GM21390 (cell line): ENCODE results near the gene MYH16.
"Not testable (repeated sequence)": the region's sequence is repeated elsewhere in the genome, so short reads cannot be mapped to it uniquely, and the experiment has no call there.

Experiments used
- ATAC-seq: cut with Tn5 transposase; IDR thresholded peaks from one replicate; pipeline ENCODE4 v1.9.1; 2021; ENCODE audit not compliant: unreplicated experiment

Gene MYH16

DNA sequence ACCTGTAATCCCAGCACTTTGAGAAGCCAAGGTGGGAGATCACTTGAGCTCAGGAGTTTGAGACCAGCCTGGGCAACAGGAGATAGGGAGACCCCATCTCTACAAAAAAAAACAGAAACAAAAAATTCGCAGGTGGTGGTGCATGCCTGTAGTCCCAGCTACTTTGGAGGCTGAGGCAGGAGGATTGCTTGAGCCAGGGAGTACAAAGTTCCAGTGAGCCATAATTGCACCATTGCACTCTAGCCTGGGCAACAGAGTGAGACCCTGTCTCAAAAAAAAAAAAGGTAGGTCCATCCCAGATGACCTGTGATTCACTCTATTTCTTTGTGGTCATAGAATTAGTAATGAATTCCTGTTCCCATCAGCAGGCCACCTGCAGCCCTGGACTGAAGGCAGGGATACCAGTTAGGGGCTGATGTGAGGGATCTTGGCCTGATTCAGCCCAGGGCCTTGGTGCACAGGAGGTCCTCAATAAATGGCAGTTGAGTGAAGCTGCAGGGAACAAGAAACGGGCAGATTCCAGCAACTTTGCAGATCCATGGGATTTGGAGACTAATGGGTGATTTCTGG, at the start of gene MYH16:
Gene MYH16 (plus strand): TSS at position 364 of the 570 bp plus-strand sequence.
- ATAC-seq: no peak

- ATAC-seq: not testable (repeated sequence)
Measured at GRCh38 chr7:99224263-99224898, 48.3 kb upstream of the MYH16 start.

- no peak for ATAC-seq
Measured at GRCh38 chr7:99224899-99225265, 47.8 kb upstream of the MYH16 start.

- ATAC-seq: no peak
Measured at GRCh38 chr7:99229234-99229633, 43.4 kb upstream of the MYH16 start.

DNA sequence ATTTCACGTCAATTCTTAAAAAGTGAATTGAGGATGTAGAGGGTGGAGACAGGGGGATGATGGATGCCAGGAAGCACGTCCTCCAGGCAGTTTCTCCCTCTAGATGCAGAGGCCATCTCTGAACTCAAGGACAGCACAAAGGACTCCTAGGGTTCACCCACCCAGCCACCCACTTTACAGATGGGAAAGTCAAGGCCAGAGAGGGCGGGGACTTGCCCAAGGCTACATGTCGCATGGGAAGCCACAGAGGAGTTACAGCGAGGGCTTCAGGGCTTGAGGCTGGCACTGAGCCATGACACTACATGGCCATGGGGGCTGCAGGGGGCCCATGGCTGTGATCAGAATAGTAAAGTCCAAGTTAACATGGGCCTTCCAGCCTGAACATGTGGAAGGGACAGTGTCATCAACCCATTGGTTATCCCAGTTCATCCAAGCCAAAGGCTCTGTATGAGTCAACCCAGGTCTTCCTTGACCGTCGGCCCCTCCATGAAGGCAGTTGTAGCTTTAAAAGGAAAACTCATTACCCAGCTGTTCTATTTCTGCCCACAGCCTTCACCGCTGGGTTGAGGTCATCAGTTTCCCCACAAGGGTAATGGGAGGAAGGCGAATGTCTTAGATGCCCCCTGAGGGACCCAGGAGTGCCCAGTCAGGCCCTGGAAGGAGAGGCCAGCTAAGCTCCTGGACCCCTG, 40.4 kb upstream of the MYH16 start:
- no peak for ATAC-seq

- ATAC-seq: not testable (repeated sequence)
Measured at GRCh38 chr7:99232955-99233354, 39.7 kb upstream of the MYH16 start.

GRCh38 chr7:99234185-99234584, 38.5 kb upstream of the MYH16 start:
- no peak for ATAC-seq

DNA sequence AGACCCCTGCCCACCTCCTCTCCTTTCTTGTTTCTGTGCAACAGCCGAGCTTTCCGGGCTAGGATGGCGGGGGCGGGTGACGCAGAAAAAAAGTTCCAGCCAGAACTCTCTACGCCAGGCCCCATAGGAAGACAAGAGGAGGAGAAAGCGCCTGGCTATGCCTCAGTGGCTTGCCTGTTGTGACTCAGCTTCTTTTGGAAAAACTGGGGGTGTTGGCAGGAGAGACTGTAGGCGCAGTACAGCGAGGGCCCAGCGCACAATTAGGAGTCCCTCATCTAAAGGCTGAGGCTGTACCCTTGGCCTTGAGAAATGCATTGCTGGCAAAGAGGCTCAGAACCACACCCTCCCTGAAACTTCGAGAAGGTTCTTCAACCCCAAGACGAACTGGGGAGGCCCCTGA, 36.7 kb upstream of the MYH16 start:
- no peak for ATAC-seq

GRCh38 chr7:99237876-99238275, 34.8 kb upstream of the MYH16 start:
- not testable (repeated sequence) for ATAC-seq

GRCh38 chr7:99238558-99239341, 33.9 kb upstream of the MYH16 start:
- ATAC-seq: no peak

GRCh38 chr7:99242682-99243081, 30.0 kb upstream of the MYH16 start:
- ATAC-seq: no peak

DNA sequence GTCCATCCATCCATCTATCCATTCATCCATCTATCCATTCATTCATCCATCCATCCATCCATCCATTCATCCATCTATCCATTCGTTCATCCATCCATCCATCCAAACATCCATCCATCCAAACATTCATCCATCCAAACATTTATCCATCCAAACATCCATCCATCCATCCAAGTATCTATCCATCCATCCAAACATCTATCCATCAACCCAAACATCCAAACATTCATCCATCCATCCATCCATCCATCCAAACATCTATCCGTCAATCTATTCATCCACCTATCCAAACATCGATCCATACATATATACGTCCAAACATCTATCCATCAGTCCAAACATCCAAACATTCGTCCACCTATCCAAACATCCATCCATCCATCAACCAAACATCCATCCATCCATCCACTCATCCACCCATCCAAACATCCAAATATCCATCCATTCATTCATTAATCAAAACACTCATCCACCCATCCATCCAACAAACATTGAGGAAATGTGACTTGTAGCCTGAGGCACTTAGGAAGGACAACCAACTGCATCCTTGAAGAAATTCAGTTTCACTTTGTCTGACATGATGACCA, 28.8 kb upstream of the MYH16 start:
- ATAC-seq: no peak

DNA sequence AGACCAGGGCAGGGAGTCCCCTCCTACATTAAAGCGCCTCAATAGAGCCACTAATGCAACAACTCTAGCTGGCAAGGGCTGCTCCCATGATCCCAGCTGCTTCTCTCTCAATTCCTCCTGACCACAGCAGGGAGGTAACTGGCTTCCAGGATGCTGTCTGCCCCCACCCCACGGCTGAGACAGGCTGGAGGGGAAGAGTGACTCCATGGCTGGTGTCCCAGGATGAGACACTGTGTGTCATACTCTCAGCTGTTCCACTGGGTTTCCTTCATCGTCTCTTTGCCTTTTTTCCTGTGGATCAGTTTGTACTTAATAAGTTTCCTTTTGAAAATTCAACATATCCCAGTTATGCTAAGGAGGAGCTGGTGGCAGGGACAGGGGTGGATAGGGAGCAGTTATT, 27.7 kb upstream of the MYH16 start:
- ATAC-seq: no peak

- ATAC-seq: no peak
Measured at GRCh38 chr7:99248391-99249095, 24.1 kb upstream of the MYH16 start.

DNA sequence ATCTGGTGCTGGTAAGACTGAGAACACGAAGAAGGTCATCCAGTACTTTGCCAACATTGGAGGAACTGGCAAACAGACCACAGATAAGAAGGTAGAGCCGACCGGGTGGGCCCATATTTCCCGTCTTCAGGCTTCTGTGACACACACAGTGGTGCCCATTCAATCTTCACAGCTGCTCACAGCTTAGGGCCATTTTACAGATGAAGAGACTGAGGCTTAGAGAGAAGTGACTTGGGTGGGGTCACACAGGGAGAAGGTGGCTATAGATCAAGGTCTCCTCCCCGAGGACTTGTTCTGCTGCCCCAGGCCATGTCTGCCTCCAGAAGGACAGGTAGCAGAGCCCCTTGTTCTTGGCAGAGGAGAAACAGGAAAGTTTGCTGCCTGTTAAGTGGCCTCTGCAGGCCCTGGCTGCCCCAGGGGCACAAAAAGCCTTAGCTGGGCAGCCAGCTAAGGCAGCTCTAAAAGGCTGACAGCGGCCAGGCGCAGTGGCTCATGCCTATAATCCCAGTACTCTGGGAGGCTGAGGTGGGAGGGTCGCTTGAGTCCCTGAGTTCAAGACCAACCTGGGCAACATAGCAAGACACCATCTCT, 22.6 kb upstream of the MYH16 start:
- ATAC-seq: no peak

DNA sequence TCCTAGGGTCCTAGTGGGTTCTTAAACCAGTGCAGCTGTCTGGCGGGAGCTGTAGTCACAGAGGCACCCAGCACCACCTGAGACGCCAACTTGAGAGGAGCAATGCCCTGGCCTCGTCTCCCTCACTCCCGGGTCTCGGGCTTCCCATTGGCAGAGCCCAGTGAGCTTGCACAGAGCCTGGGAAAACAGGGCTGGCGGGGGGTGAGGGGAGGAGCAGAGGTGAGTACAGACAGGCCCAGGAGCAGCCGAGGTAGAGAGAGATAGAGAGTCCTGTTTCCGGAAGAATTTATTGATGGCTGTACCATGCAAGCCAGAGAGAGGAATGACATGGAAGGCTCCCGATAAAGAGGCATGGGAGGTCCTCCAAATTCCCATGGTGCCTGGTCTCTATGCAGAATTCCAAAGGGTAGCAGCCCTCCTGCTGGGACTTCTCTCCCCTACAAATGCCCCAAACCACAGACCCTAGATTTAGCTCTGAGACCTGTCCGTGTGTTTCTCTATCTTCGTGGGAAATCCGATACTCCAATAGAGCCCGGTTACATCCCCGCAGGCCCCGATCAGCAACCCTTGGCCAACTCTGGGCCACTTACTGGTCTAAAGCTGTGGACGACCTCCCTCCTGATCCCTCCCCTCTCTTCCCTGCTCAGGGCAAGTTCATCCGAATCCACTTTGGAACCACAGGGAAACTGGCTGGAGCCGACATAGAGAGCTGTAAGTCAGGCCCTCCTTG, 20.3 kb upstream of the MYH16 start:
- no peak for ATAC-seq

DNA sequence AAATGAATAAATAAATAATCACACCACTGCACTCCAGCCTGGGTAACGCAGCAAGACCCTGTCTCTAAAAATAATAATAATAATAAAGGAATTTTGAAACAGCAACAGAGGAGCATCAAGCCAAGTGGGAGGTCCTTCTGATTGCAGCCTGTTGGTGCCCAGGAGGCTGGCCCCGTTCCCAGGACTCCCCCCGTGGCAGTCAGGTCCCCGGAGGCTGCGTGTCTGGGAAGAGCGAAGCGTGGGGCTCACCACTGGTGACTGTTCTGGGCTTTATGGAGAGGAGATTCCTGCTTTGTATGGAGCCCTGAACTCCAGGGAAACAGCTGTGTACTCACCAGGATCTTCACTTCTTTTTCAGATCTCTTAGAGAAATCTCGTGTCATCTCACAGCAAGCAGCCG, 19.3 kb upstream of the MYH16 start:
- ATAC-seq: no peak

- ATAC-seq: no peak
Measured at GRCh38 chr7:99254390-99254789, 18.2 kb upstream of the MYH16 start.

DNA sequence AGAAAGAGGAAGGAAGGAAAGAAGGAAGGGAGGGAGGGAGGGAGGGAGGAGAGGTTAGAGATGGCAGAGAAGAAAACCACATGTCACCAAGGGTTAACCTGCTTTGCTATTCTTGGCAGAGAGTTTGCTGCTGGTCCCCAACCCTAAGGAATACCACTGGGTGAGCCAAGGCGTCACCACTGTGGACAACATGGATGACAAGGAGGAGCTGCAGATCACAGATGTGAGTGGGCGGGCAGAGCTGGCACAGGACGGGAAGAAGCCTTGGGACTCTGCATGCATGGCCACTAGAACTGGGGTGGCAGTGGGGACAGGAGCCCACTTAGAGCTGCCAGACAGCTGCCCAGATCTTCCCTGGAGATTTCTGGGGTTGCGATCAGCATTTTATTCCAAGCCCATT, 17.2 kb upstream of the MYH16 start:
- no peak for ATAC-seq

DNA sequence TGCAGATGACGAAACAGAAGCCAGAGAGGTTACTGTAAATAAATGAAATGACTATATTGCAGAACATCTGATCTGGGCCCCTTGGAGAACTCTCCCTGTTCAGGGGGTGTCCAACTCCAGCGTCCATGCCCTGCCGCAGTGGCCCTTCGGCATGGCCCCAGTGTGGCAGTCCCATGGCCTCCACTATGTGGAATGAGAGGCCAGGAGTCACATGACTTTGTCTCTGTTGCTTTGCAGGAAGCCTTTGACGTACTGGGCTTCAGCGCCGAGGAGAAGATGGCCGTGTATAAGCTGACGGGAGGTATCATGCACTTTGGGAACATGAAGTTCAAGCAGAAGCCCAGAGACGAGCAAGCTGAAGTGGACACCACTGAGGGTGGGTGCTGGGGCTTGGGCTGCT, 15.6 kb upstream of the MYH16 start:
- no peak for ATAC-seq
